ENCODE measurements around the gene OSBPL7. TPM values are rescaled to one million over a fixed set of nuclear protein-coding genes. Genes with fewer than 3 reads are reported as not detected.

OSBPL7 gene
- total RNA-seq, 1 experiment from 2014 or later = 13.0 TPM

DNA sequence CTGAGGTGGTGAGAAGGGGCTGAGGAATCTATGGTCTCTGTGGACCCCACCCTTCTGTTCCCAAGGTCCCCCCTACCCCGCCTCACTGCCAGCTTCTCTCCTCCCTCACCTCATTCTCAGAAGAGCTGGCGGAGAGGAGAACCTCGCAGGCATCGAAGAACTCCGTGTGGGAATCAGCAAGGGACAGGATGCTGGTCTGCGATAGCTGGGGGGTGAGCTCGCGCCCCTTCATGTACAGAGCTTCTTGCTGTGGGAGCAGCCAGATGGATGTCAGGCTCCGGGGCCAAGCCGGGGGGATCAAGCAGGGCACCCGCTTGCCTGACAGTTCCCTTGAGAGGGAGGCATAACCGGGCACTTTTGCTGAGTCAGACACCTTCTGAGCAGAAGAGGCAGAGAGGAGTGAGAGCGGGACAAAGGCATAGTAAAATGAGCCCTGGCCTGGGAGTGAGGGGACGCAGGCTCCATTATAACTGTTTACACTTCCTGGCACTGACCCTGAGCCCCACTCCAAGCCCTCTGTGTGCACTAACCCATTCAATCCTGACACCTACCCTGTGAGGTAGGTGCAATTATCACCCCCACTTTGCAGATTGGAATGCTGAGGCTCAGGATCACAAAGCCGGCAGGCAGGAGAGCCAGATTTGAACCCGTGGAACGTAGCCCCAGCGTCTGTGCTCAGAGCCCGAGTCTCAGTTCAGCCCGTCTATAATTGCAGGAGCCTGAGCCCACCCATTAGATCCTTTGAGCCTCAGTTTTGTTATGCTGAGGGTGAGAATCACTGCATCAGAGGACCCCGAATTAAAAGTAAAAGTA, 6.3 kb downstream of the OSBPL7 start:
- H3K4me2 ChIP-seq (ENCODE audit: insufficient read depth, insufficient read length, low read length) = no peak overlapping the region
- no peak overlapping the region for H4K91ac ChIP-seq (ENCODE audit: insufficient read length, low read depth, low read length)
- no peak overlapping the region for H2AK5ac ChIP-seq (ENCODE audit: insufficient read length, low read length)
- H3K4ac ChIP-seq (ENCODE audit: low read depth, low read length) = no peak overlapping the region
- H3K27ac ChIP-seq (ENCODE audit: insufficient read length, low read depth, low read length) = no peak overlapping the region
- H3K18ac ChIP-seq (ENCODE audit: insufficient read length, low read depth, low read length) = no peak overlapping the region
- H3K79me2 ChIP-seq (ENCODE audit: insufficient read depth, low read length) = no peaks in the 10 kb centered on the region
- no peak overlapping the region for H3T11ph ChIP-seq (ENCODE audit: low read length)
- no peak overlapping the region for H3K23ac ChIP-seq (ENCODE audit: insufficient read length, low read depth, low read length)
- H3K9me3 ChIP-seq (ENCODE audit: control insufficient read depth, low read depth, low read length) = no peaks in the 10 kb centered on the region
- H3K79me1 ChIP-seq (ENCODE audit: insufficient read depth, low read depth, low read length, poor library complexity, severe bottlenecking) = no peaks in the 10 kb centered on the region
- H3K9ac ChIP-seq (ENCODE audit: extremely low read depth, insufficient read length, low read length) = no peak overlapping the region
- no peak overlapping the region for H2BK5ac ChIP-seq (ENCODE audit: insufficient read length, low read length)
- H2AFZ ChIP-seq (ENCODE audit: low read length) = no peak overlapping the region
- no CpG with 5 or more reads among the region's 21 CpGs for WGBS (ENCODE audit: extremely low coverage, insufficient read length, low lambda C conversion rate)
- TF ChIP-seq, protein P1, sequence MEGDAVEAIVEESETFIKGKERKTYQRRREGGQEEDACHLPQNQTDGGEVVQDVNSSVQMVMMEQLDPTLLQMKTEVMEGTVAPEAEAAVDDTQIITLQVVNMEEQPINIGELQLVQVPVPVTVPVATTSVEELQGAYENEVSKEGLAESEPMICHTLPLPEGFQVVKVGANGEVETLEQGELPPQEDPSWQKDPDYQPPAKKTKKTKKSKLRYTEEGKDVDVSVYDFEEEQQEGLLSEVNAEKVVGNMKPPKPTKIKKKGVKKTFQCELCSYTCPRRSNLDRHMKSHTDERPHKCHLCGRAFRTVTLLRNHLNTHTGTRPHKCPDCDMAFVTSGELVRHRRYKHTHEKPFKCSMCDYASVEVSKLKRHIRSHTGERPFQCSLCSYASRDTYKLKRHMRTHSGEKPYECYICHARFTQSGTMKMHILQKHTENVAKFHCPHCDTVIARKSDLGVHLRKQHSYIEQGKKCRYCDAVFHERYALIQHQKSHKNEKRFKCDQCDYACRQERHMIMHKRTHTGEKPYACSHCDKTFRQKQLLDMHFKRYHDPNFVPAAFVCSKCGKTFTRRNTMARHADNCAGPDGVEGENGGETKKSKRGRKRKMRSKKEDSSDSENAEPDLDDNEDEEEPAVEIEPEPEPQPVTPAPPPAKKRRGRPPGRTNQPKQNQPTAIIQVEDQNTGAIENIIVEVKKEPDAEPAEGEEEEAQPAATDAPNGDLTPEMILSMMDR (conservative IDR thresholded peaks at IDR 0.05) = no peak
- H2BK12ac ChIP-seq (ENCODE audit: insufficient read length, low read depth, low read length) = no peak overlapping the region
- H3K4me1 Mint-ChIP-seq = peaks cover 2 to 3% of the 10 kb centered on the region in 2 experiments; a peak in 3 of 4 replicates
- H3K14ac ChIP-seq (ENCODE audit: insufficient read depth, low read length) = no peak overlapping the region
- no peak overlapping the region for H4K8ac ChIP-seq (replicated peaks; ENCODE audit: insufficient read length, low read depth, low read length)
- no peak overlapping the region for H4K5ac ChIP-seq (ENCODE audit: insufficient read length, low read depth, low read length)
- peak overlapping the region in 2 of 3 experiments; percentile 29 to 74; a peak in 2 of 7 replicates for H3K27ac Mint-ChIP-seq
- no peaks in the 10 kb centered on the region for H4K20me1 ChIP-seq (ENCODE audit: control insufficient read depth, insufficient read depth, insufficient read length)
- H3K27me3 Mint-ChIP-seq (ENCODE audit: low read depth) = no peaks in the 10 kb centered on the region
- no peaks in the 10 kb centered on the region; a peak in 1 of 5 replicates for H3K9me3 Mint-ChIP-seq
- H3K36me3 Mint-ChIP-seq (ENCODE audit: insufficient read depth in 1 of 3, low read depth in 3 of 3) = peaks cover 0 to 12% (median 0%) of the 10 kb centered on the region in 3 experiments; a peak in 3 of 7 replicates
- no peak overlapping the region for H3K4me3 Mint-ChIP-seq
- no peak overlapping the region for H2BK120ac ChIP-seq (ENCODE audit: low read depth, low read length, poor library complexity, severe bottlenecking)
- H3K56ac ChIP-seq (ENCODE audit: insufficient read length, low read depth, low read length) = no peak overlapping the region
- no peaks in the 10 kb centered on the region for H3K23me2 ChIP-seq (ENCODE audit: insufficient read length, low read depth, low read length, poor library complexity, severe bottlenecking)
- no peaks in the 10 kb centered on the region for H3K4me1 ChIP-seq (ENCODE audit: insufficient read depth, low read length)
- no peaks in the 10 kb centered on the region for H3K27me3 ChIP-seq (ENCODE audit: insufficient read depth, low read length)
- DNase-seq = no peak
- H2BK15ac ChIP-seq (ENCODE audit: low read depth, low read length) = no peak overlapping the region
- no peak overlapping the region for H2BK20ac ChIP-seq (ENCODE audit: low read depth, low read length, poor library complexity, severe bottlenecking)

Measured in H9 (cell line).